HG02678 (cell line): ENCODE results near the gene ZKSCAN7.
"Not testable (repeated sequence)": the region's sequence is repeated elsewhere in the genome, so short reads cannot be mapped to it uniquely, and the experiment has no call there.

Source experiments
- ATAC-seq: cut with Tn5 transposase; IDR thresholded peaks from one replicate; pipeline ENCODE4 v1.9.1; 2021; ENCODE audit warnings: mild to moderate bottlenecking, moderate library complexity; ENCODE audit not compliant: unreplicated experiment

Gene ZKSCAN7

DNA sequence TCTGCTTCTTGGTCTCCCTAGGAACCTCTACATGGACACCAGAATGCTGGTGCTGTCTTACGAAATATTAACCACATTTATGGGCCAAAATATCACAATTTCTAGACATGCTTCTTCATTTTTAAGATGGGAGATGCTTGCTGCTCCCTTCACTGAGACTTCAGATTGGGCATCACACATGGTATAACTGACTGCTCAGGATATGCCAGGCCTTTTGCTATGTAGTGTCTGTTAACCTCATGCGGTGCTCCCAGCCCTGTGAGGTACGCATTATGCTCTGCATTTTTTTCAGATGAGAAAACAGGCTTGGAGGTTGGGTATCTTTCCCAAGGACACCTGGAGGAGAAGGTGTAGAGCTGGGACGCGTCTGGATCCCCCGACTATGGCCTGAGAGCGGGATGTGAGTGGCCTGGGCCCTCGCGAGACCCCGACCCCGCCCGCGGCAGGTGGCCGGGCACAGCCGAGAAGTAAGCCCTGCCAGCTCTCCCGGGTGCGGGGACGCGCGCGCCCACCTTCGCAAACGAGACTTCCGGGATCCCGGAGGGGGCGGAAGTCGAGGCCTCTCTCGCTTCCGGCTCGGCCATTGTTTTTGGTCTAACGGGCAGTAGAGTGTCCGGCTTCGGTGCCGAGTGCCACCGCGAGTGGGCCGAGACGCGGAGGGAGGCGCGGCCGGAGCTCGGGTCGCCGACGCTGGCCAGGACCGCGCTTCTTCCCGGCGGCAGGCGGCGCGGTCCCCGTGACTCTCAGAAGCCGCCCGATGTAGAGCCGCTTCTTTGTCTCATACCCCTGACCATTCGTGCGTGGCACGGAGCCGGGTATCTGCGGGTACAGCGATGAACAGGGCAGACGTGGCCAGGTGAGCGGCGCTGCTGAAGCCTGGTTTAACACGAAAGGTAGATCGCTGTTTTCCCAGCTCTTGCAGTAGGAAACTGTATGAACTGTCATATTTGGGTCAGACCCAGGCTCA, at the start of gene ZKSCAN7:
Gene ZKSCAN7, plus strand, starts transcription at position 568 of the 967 bp plus-strand sequence. CDS start 1,855 bp downstream, outside the sequence.
- peak; percentile 70 for ATAC-seq

DNA sequence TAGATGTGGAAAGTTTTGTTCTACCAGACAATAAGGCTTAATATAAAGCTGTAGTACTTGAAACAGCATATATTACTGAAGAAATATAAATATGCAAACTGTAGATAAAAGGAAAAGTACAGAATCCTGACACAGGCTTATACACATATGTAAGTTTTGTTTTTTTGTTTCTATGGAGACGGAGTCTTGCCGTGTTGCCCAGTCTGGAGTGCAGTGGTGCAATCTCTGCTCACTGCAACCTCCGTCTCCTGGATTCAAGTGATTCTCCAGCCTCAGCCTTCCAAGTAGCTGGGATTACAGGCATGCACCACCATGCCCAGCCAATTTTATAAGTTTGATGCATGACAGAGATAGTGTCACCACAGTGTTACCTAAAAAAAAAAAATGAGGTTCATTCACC, 48.4 kb upstream of the ZKSCAN7 start:
- no peak for ATAC-seq

DNA sequence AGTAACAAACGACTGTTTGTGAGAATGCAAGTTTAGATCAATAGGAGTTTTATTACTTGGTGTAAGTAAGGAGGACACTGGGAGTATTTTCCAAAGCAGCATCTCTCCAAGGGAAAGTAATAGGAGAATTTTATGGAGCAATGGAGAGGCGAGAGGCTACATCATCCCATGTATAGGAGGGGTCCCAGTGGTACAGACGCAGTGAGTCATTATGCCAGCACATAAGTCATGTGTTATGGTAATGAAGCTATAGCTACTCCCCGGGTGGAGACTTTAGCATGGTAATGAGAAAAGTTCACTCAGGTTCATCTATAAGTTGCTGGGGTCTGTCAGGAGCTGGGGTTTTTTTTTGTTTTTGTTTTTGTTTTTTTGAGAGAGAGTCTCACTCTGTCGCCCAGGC, 48.0 kb upstream of the ZKSCAN7 start:
- ATAC-seq = no peak

DNA sequence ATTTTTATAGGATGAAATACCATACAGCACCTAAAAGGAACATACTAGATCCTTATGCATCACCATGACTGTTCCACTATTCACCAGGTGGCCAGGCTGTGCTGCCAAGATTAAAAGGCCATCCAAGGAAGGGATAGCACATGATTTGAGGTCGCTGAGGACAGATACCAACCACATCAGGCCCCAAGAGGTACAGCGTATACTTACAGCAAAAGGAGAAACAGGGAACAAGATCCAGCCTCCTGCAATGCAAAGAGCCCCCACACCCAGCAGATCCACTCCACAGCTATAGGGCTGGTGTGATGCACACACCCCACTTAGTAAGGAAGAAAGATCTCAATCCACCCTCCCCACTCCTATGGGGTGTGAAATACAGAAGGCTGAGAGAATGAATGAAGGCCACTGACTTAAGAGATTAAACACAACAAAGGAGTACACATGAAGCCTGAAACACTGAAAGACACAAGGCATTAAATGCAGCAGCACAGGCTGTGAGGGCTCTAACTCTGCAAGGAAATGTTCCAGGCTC, 45.5 kb upstream of the ZKSCAN7 start:
- peak; percentile 7 for ATAC-seq

DNA sequence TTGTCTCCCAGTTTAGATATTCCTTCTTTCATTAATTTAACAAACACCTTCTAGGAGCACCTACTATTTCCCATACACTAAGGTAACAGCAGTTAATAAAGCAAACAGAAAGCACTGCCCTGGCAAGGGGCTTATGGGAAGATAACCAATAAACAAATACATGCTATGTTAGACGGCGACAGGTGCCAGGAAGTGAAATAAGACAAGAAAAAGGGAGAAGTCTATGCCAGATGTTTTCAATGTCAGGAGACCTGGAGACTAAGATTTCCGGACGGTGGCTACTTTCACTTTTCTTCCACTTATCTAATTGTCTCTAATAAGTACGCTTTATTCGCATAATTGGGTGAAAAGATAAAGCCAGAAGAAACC, 45.0 kb upstream of the ZKSCAN7 start:
- peak; percentile 54 for ATAC-seq

DNA sequence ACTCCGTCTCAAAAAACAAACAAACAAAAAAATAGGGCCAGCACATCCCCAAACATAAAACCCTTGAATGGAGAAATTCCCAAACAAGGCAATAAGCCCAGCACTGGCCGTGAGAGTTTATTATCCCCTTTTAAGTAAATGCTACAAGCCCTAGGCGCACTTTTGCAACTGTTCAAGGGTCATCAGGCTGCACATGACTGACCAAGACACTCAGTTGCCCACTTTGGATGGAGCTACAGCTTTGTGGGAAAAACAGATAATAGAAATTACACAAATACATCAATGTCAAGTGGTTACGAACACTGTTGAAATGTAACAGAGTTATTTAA, 43.8 kb upstream of the ZKSCAN7 start:
- no peak for ATAC-seq

DNA sequence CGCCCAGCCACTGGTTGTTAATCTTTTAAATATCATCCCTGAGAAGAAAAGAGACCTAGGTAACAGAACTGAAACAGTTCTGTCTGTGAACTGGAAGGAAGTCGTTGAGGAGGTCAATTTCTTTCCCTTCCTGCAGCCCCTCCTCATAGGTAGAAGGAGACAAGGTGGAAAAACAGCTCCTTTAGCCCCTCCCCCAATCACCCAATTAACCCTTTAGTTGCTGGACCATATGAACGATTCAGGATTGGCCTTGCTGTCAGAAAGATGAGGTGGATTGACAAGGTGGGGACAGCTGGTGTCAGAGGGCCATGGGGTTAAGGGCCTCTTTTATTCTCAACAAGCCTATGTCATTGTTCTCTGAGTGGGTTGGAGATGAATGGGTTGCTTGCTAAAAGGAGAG, 41.5 kb upstream of the ZKSCAN7 start:
- ATAC-seq = no peak

DNA sequence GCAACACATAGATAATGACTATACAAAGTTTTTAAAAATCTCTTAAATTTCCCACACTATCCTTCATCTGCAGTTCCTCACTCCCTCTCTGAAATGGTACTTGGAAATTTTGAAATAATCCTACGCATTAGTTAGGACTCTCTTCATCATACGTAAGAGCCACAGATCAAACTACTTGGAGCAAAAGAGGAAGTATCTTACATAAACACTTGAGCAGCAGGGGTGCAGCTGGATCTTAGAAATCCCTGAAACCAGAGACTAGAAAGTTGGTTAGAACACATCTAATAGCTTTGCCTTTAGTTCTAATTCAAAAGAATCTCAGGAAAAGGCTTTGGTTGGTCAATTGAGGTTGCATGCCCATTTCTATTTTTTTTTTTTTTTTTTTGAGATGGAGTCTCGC, 38.8 kb upstream of the ZKSCAN7 start:
- no peak for ATAC-seq

DNA sequence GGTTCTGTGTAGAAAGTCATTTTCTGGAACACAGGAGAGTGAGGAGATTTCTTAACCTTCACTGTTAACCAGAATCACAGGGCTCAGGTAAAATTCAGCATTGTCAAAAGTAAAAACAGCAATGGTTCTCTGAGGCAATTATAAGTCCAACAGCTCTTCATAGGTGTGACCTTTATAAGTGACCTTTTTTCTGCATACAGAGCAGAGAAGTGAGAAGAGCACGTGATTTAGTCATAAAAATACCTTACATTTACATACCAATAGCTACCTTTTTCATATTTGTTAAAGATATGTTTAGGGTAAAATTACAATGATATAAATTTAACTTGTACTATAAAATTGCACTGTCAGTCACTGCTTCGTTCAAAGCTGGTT, 36.2 kb upstream of the ZKSCAN7 start:
- no peak for ATAC-seq

DNA sequence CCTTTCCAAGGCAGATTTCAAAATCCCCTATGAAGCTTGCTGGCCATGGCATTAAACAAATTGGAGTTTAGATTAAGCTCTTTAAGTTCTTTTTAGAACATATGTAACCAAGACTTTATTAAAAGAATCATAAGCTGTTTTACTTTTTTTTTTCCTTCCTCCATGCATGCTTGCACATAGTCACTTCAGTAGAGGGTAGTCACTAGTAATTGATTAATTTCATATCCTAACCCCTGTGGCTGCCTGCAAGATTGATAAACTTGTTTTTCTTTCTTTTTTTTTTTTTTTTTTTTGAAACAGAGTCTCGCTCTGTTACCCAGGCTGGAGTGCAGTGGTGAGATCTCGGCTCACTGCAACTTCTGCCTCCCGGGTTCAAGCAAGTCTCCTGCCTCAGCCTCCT, 33.3 kb upstream of the ZKSCAN7 start:
- ATAC-seq = no peak

DNA sequence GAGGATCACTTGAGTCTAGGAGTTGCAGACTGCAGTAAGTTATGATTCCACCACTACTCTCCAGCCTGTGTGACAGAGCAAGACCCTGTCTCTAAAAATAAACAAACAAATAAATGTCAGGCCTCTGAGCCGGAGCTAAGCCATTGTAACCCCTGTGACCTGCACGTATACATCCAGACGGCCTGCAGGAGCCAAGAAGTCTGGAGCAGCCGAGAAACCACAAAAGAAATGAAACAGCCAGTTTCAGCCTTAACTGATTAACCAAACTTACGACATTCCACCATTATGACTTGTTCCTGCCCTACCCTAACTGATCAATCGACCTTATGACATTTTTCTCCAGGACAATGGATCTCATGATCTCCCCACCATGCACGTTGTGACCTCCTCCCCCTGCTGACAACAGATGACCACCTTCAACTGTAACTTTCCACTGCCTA, 32.5 kb upstream of the ZKSCAN7 start:
- ATAC-seq = no peak

DNA sequence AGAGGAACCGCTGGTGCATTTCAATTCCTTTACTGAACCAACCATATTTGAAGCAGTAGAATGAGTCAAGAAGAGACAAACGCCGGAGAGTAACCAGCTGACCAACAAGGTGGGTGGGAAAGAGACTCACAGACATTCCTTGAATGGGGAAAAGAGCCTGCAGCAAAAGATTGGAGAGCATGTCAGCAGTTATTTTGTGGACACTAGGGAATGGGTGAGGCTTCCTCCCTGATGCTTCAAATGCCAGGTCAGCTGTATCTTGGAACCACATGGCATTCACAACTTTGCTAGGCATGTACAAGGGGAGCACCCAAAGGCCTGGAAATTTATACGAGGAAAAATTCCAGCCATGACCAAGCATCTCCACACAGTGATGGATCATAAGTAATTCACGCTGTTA, 29.9 kb upstream of the ZKSCAN7 start:
- no peak for ATAC-seq

DNA sequence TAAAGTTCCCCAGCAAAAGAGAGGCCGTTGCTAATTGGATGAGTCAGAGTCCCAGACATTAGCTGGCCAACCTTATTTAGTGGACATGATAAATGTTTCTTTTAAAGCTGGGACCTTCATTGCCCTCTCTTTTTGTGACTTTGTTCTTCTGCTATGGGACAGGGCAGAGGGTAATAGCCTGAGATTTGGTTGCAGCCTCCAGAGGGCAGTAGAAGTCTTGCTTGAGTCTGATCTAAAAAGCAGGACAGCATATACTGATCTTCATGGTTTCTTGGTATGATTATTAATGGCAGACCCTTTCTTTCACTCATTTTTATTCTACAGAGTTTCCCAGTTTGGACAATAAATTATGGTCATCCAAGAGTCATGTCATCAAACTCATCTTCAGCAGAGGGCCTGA, 25.1 kb upstream of the ZKSCAN7 start:
- no peak for ATAC-seq

DNA sequence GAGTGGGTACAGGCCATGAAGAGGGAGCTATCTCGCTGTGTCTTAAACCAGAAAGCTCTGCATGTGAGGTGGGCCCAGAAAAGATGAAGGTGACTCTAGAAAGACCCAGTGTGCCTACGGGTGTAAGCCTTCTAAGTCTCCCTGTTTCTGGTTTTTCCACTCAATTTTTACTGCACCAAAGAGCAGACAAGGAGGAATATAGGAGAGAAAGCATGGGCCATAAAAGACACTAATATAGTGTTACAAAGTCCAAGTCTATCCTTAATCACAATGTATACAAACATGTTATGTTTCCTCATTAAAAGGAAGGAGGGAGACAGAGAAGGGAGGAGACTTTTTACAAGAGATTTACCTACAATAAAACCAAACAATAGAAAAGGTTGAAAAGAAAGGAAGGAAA, 24.1 kb upstream of the ZKSCAN7 start:
- ATAC-seq = no peak

DNA sequence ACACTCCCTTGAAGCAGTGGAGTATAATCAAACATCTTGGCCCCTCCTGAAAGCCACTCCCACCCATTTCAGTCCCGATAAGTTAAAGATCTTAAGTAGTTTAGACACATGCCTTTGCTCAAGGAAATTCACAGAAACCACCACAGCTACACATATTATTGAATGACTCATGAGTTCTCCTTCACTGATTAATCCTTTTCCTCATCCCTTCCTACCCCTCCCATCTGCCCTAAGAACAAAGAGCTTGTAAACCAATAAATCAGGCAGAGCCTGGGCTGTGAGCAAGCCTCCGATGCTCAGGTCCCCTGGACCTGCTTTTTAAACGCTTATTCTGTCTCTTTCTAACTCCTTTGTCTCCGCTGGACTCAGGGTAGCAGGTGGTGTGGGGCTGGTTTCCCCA, 20.3 kb upstream of the ZKSCAN7 start:
- not testable (repeated sequence) for ATAC-seq

DNA sequence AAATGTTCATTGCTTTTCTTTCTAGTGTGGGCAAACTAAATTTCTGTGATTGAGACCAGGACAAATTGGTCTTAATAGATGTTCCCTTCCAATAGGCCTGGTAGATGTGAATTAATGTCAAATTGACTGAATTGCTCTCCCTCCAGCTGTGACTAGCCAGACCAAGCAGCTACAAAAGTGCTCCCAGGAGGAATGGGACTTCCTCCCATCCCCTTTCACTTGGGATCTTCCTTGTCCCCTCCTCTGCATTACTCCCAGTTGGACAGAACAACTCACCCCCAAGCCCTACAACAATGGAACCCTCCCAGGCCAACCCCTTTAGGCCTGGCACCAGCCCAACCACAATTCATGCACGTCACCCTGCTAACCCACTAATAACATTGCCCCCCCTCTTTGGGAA, 19.6 kb upstream of the ZKSCAN7 start:
- no peak for ATAC-seq

DNA sequence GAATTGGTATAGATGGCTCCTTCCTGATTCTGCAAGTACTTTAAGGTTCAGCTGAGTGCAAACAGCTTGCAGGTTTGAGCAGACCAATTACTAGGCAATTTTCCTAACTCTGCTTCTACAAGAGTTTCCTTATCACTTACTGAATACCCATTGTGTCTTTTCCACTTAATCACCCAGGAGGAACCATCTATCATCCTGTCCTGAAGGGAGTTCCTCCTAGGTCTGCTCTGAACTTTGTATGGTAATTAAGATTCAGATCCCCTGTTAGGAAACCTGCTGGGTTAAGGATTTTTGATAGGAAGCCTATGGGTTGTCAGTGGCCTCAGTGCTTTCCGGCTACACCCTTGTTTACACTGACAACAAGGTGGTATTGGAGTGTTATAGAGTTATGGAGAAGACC, 10.2 kb upstream of the ZKSCAN7 start:
- ATAC-seq = not testable (repeated sequence)

DNA sequence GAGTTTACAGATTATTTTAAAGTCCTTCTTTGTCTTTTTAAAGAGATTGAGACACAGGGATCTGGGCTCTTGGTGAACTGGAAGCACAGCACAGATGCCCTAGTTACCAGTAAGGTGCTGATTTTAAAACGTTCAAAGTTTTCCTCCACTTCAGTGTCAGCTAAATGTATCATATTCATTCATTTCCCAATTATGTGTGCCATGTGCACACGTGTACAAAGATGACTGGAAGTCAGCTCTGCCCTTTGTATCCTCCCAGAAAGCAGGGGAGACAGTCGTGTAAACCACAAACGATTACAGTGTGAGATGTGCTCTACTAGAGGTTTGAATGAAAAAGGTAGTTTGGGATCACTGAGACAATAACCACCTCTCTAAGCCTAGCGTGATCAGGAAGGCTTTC, 730 bp downstream of the ZKSCAN7 start:
- no peak for ATAC-seq

DNA sequence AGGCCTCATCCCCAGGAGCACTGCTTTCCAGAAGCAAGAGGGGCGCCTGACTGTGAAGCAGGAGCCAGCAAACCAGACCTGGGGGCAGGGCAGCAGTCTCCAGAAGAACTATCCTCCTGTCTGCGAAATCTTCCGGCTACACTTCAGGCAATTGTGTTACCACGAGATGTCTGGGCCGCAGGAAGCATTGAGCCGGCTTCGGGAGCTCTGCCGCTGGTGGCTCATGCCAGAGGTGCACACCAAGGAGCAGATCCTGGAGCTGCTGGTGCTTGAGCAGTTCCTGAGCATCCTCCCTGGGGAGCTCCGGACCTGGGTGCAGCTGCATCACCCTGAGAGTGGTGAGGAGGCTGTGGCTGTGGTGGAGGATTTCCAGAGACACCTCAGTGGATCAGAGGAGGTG, 2.1 kb downstream of the ZKSCAN7 start:
- ATAC-seq = no peak

DNA sequence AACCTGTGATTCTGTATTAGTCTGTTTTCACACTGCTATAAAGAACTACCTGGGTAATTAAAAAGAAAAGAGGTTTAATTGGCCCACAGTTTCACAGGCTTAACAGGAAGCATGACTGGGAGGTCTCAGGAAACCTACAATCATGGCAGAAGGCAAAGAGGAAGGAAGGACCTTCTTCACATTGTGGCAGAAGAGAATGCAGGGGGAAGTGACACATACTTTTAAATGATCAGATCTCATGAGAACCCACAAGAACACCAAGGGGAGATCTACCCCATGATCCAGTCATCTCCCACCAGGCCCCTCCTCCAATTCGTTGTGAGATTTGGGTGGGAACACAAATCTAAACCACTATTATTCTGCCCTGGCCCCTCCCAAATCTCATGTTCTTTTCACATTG, 6.1 kb downstream of the ZKSCAN7 start:
- no peak for ATAC-seq

DNA sequence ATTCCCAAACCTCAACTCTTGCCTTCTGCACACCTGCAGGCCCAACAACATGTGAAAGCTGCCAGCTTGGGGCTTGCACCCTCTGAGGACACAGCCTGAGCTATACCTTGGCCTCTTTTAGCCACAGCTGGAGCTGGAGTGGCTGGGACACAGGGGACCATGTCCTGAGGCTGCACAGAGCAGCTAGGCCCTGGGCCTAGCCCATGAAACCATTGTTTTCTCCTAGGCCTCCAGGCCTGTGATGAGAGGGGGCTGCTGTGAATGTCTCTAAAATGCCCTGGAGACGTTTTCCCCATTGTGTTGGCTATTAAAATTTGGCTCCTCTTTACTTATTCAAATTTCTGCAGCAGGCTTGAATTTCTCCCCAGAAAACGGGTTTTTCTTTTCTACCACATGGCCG, 7.2 kb downstream of the ZKSCAN7 start:
- no peak for ATAC-seq

DNA sequence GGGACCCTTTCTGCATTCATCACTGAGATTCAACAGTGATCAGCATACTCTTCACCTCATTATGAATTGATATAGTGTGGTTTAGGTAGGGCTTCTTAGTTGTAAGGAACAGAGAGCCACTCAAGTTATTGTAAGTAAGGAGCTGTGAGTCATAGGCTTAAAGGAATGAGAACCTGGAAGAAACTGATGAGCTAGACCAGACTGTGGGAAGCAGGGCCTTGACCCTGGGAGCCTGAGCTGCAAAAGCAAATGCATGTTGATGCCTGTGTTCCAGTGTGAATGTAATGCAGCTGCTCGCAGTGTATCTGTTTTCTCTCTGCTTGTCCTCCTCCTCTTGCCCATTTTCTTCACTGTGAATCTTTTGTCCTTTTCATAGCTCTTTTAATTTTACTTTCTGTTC, 13.6 kb downstream of the ZKSCAN7 start:
- no peak for ATAC-seq

DNA sequence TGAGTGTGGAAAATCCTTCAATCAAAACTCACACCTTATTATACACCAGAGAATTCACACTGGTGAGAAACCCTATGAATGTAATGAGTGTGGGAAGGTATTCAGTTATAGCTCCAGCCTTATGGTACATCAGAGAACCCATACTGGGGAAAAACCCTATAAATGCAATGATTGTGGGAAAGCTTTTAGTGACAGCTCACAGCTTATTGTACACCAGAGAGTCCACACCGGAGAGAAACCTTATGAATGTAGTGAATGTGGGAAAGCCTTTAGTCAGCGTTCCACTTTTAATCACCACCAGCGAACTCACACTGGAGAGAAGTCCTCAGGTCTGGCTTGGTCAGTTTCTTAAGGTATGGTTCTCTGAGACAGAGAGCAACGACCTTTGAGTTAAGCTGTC, 16.0 kb downstream of the ZKSCAN7 start:
- no peak for ATAC-seq
